OCI-LY7 (cell line): ENCODE data around the gene MYADM. TPM values are rescaled to one million over a fixed set of nuclear protein-coding genes. Genes with fewer than 3 reads are reported as not detected.

Experiments
- BruUV-seq: library from RNA; stranded (reverse); fragments of 400-500 nt; replicated peaks from 2 replicates; lab custom pipeline; 2021; lab: Mats Ljungman, UMichigan
- CTCF ChIA-PET: fragments of 300-600 bp; sonication (Branson Sonifier 250); formaldehyde crosslinking; loops from one replicate; lab custom pipeline; 2022; ENCODE audit warnings: antibody characterized with exemption; ENCODE audit not compliant: unreplicated experiment; lab: Charles Lee
- POLR2A ChIA-PET: fragments of 300-600 bp; sonication (Branson Sonifier 250); formaldehyde crosslinking; loops from one replicate; lab custom pipeline; 2022; ENCODE audit warnings: antibody characterized with exemption; lab: Charles Lee
- DNase-seq: peaks from one replicate; pipeline ENCODE4 v3.0.0-alpha.2; 2015; ENCODE audit warnings: low spot score
- H2AFZ ChIP-seq: fragments of 200-600 bp; sonication (generic), shearing (Covaris generic); 2 replicates; pipeline ENCODE4 v1.6.1; 2014; ENCODE audit warnings: mild to moderate bottlenecking, antibody characterized with exemption, low read length, moderate library complexity
- H3K27ac ChIP-seq: fragments of 200-600 bp; sonication (generic); 2 replicates; pipeline ENCODE4 v1.5.1; 2014; ENCODE audit warnings: mixed run types, low read depth, mild to moderate bottlenecking, moderate library complexity, low read length, inconsistent platforms; ENCODE audit not compliant: poor library complexity, severe bottlenecking
- H3K36me3 ChIP-seq: fragments of 200-600 bp; sonication (generic); 2 replicates; pipeline ENCODE4 v1.6.1; 2014; ENCODE audit warnings: mild to moderate bottlenecking, antibody characterized with exemption, low read length, moderate library complexity, mixed read lengths; ENCODE audit not compliant: insufficient read depth
- H3K4me1 ChIP-seq: fragments of 200-600 bp; sonication (generic); 2 replicates; pipeline ENCODE4 v1.5.1; 2014; ENCODE audit warnings: mild to moderate bottlenecking, low read length; ENCODE audit not compliant: insufficient read depth, poor library complexity, severe bottlenecking
- H3K4me2 ChIP-seq: fragments of 200-600 bp; sonication (generic); 2 replicates; pipeline ENCODE4 v1.6.1; 2014; ENCODE audit warnings: mild to moderate bottlenecking, low read length
- H3K4me3 ChIP-seq: fragments of 200-600 bp; sonication (generic); 2 replicates; pipeline ENCODE4 v1.5.1; 2014; ENCODE audit warnings: mild to moderate bottlenecking, low read depth, low read length; ENCODE audit not compliant: poor library complexity, severe bottlenecking
- H3K79me2 ChIP-seq: fragments of 200-600 bp; sonication (generic); 2 replicates; pipeline ENCODE4 v1.6.1; 2016; ENCODE audit warnings: low read depth, mild to moderate bottlenecking, low read length, moderate library complexity, mixed read lengths; ENCODE audit not compliant: insufficient read depth
- H3K9me2 ChIP-seq: fragments of 200-600 bp; sonication (generic); 2 replicates; pipeline ENCODE4 v1.6.1; 2016; ENCODE audit warnings: mild to moderate bottlenecking, low read length, mixed read lengths; ENCODE audit not compliant: insufficient read depth
- H3K9me3 ChIP-seq: fragments of 200-600 bp; sonication (generic); 2 replicates; pipeline ENCODE4 v1.6.1; 2014; ENCODE audit warnings: mild to moderate bottlenecking, mixed run types, low read length, mixed read lengths
- H4K20me1 ChIP-seq: fragments of 200-600 bp; sonication (generic); 2 replicates; pipeline ENCODE4 v1.6.1; 2014; ENCODE audit warnings: mild to moderate bottlenecking, antibody characterized with exemption, low read length, moderate library complexity, mixed read lengths; ENCODE audit not compliant: insufficient read depth
- EZH2phosphoT487 ChIP-seq: fragments of 200-600 bp; sonication (generic); IDR thresholded peaks from 2 replicates; pipeline ENCODE4 v1.6.1; 2018; ENCODE audit warnings: low read depth, borderline replicate concordance, mild to moderate bottlenecking, mixed run types, antibody characterized with exemption, low read length, moderate library complexity, mixed read lengths
- intact Hi-C: fragments of 100-400 bp; cut with micrococcal nuclease; formaldehyde crosslinking; loops from one replicate; pipeline ENCODE4 v1.10.0; 2022; ENCODE audit not compliant: unreplicated experiment
- total RNA-seq, 2 experiments: library from RNA; depleted of rRNA in 1 of 2; stranded (reverse); fragments of >200 nt in 1 of 2; shearing (Covaris generic) in 1 of 2; gene quantifications; 2 replicates each; pipeline ENCODE4 v1.2.3, GENCODE V29; 2014 to 2022
- TF ChIP-seq, protein P1 (sequence below): fragments of 200-600 bp; sonication (generic); conservative IDR thresholded peaks from 2 replicates; pipeline ENCODE4 v1.5.1; 2014; ENCODE audit warnings: mild to moderate bottlenecking, antibody characterized with exemption, low read length, moderate library complexity, mixed read lengths

The MYADM gene
- total RNA-seq, 2 experiments from 2014 or later = 0.82 to 0.98 TPM

DNA sequence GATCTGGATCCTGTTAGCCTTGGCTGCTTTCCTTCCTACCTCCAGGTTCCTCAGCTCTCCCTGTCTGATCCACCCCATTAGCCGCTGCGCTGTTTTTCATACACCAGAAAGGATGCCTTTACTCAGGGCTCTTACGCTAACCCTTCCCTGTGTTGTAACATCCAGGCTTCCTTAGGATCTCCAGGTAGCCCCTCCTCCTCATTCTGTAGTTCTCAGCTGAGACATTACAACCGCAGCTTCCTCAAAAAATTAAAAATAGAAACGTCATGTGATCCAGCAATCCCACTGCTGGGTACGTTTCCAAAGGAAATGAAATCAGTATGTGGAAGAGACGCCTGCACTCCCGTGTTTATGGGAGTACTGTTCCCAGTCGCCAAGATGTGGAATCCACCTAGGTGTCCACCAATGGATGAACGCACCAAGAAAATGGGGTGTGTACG lies 18.4 kb upstream of the MYADM start:
- Histone ChIP-seq H3K4me3 (no peak overlapping the region), H2AFZ (no peak overlapping the region), H3K9me2 (no peaks in the 10 kb centered on the region), H3K4me1 (peaks cover 10% of the 10 kb centered on the region), H3K36me3 (no peaks in the 10 kb centered on the region), H3K9me3 (no peaks in the 10 kb centered on the region), H3K4me2 (no peak overlapping the region), H3K79me2 (no peaks in the 10 kb centered on the region), H4K20me1 (no peaks in the 10 kb centered on the region), H3K27ac (no peak overlapping the region)
- CTCF ChIA-PET = no interaction called here
- intact Hi-C loops = no loop called here
- TF ChIP-seq, protein P1, sequence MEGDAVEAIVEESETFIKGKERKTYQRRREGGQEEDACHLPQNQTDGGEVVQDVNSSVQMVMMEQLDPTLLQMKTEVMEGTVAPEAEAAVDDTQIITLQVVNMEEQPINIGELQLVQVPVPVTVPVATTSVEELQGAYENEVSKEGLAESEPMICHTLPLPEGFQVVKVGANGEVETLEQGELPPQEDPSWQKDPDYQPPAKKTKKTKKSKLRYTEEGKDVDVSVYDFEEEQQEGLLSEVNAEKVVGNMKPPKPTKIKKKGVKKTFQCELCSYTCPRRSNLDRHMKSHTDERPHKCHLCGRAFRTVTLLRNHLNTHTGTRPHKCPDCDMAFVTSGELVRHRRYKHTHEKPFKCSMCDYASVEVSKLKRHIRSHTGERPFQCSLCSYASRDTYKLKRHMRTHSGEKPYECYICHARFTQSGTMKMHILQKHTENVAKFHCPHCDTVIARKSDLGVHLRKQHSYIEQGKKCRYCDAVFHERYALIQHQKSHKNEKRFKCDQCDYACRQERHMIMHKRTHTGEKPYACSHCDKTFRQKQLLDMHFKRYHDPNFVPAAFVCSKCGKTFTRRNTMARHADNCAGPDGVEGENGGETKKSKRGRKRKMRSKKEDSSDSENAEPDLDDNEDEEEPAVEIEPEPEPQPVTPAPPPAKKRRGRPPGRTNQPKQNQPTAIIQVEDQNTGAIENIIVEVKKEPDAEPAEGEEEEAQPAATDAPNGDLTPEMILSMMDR = no peak
- no peak for DNase-seq
- no TSS peak for BruUV-seq
- POLR2A ChIA-PET = interaction anchor here (0.6 kb wide), 1 partner anchor 229 kb away, joined by 3 read pairs; no protein-coding TSS in a partner anchor

DNA sequence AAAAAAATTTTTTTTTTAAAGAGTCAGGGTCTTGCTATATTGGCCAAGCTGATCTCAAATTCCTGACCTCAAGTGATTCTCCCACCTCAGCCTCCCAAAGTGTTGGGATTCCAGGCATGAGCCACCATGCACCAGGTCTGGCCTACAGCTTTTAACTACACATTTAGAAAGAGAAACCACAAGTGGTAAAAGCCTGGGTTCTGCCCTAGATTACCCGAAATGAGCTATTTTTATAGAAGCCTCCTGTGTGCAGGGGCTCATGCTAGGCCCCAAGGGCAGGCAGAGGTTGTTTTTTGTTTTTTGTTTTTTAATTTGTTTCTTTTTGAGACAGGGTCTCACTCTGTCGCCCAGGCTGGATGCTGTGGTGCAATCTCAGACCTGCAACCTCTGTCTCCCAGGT lies 14.0 kb upstream of the MYADM start:
- Histone ChIP-seq H3K4me1 (peaks cover 10% of the 10 kb centered on the region), H4K20me1 (no peaks in the 10 kb centered on the region), H2AFZ (no peak overlapping the region), H3K79me2 (no peaks in the 10 kb centered on the region), H3K9me3 (no peaks in the 10 kb centered on the region), H3K4me3 (no peak overlapping the region), H3K27ac (no peak overlapping the region), H3K36me3 (no peaks in the 10 kb centered on the region), H3K9me2 (no peaks in the 10 kb centered on the region), H3K4me2 (no peak overlapping the region)
- DNase-seq = no peak
- TF ChIP-seq EZH2phosphoT487 = no peak
- TF ChIP-seq, protein P1 = no peak
- BruUV-seq = no TSS peak
- CTCF ChIA-PET = no interaction called here
- POLR2A ChIA-PET = no interaction called here
- intact Hi-C loops = no loop called here

- BruUV-seq = no TSS peak
- H3K79me2 ChIP-seq = no peaks in the 10 kb centered on the region
- H3K36me3 ChIP-seq = no peaks in the 10 kb centered on the region
- H3K9me2 ChIP-seq = no peaks in the 10 kb centered on the region
- TF ChIP-seq EZH2phosphoT487 = no peak
- TF ChIP-seq, protein P1 = no peak
- no peaks in the 10 kb centered on the region for H3K9me3 ChIP-seq
- intact Hi-C loops = no loop called here
- H3K27ac ChIP-seq = no peak overlapping the region
- no peak overlapping the region for H3K4me2 ChIP-seq
- H4K20me1 ChIP-seq = no peaks in the 10 kb centered on the region
- no peak overlapping the region for H3K4me3 ChIP-seq
- peaks cover 22% of the 10 kb centered on the region for H3K4me1 ChIP-seq
- H2AFZ ChIP-seq = no peak overlapping the region
- CTCF ChIA-PET = no interaction called here
- no peak for DNase-seq
- POLR2A ChIA-PET = no interaction called here
These were observed 3.3 kb upstream of the MYADM start for GRCh38 chr19:53864308-53864836.
